Measurements from ENCODE around the gene PDE4B.
"Not testable (repeated sequence)": the region's sequence is repeated elsewhere in the genome, so short reads cannot be mapped to it uniquely, and the experiment has no call there.

PDE4B gene

DNA sequence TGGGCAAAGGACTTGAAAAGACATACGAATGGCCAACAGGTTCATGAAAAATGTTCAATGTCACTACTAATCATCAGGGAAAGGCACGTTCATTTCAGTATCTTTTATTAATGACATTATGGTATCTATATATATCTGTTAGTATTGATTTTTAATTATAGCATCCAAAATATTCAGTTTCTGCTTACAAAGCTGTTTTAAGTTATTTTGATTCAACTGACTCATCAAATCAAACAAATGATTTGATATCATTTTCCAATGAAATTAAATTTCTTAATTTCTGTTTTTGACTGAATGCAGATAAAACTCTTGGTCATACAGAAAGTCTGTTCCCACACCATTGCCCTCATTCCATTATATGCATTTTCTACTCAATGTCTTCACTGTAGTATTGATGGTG, 315.9 kb downstream of the PDE4B start:
- no peak overlapping the region for H3K4me3 ChIP-seq (ENCODE audit: low read depth, low read length)
- no peak for TF ChIP-seq CTCF (IDR thresholded peaks at IDR 0.05; ENCODE audit: borderline replicate concordance, insufficient read depth, low read depth, low read length)

DNA sequence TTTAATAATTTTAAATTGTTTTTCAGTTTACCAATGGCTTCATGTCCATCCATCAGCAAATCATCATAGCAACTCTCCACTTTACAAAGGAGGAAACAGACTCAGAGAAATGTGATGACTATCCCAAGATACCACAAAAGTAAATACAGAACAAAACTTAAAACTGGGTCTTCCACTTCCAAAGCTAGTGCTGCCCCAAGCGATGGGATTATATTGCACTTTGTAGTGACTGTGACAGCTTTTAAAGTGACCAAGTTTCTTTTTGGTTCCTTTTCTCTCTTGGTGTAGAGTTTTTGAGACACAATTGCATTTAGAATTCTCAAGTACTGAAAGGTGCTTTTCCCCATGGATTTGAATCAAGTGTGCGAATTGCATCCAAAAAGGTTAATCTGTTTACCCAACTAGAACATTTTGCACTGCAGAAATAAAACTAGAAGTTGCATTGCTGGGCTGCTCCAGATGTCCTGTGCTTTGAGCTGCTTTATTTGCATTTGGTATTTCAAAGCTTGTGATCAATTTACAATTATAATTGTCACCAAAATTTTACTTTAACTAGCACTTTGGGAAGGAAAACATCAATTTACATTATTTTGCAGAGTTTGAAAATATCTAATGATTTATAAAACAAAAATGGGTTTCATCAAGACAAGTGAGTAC, 320.2 kb downstream of the PDE4B start:
- no peak for TF ChIP-seq CTCF (IDR thresholded peaks at IDR 0.05; ENCODE audit: borderline replicate concordance, insufficient read depth, low read depth, low read length)

DNA sequence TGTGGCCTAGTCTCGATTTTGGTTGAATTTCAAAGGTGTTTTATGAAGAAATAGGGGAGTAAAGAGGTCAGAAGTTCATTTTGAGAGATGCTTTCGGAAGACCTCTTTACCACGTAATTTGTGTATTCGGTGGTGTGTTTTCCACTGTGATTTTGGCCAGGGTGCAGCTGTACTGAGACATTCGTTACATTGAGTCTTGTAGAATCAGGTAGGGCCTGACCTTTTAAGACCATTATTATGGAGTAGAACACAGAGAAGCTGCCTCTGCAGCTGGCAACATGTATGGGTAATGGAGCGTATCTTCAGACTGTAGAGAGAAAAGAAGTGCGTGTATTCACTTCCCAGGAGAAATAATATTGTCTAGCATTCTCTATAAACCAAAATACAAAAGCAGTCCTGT, 326.5 kb downstream of the PDE4B start:
- no peak for TF ChIP-seq CTCF (IDR thresholded peaks at IDR 0.05; ENCODE audit: borderline replicate concordance, insufficient read depth, low read depth, low read length)
- H3K4me3 ChIP-seq (ENCODE audit: low read depth, low read length) = no peak overlapping the region

More for the DNA sequence above, 320.2 kb downstream of the PDE4B start:
- H3K4me3 ChIP-seq (ENCODE audit: low read depth, low read length) = no peak overlapping the region

DNA sequence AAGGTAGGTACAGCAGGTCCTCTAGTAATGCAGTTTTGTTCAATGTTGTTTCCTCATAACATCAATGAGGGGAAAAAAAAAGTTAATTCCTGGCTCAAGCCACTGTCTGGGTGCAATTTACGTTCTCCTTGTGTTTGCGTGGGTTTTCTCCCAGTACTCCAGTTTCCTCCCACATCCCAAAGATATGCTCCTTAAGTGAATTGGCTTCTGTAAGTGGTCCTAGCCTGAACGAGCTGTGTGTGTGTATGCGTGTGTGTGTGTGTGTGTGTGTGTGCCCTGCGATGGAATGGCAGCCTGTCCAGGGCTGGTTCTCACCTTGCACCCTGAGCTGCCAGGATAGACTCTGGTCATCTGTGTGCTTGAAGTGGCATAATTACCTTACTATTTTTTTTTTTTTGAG, 332.0 kb downstream of the PDE4B start:
- H3K4me3 ChIP-seq (ENCODE audit: low read depth, low read length) = no peak overlapping the region
- no peak for TF ChIP-seq CTCF (IDR thresholded peaks at IDR 0.05; ENCODE audit: borderline replicate concordance, insufficient read depth, low read depth, low read length)

DNA sequence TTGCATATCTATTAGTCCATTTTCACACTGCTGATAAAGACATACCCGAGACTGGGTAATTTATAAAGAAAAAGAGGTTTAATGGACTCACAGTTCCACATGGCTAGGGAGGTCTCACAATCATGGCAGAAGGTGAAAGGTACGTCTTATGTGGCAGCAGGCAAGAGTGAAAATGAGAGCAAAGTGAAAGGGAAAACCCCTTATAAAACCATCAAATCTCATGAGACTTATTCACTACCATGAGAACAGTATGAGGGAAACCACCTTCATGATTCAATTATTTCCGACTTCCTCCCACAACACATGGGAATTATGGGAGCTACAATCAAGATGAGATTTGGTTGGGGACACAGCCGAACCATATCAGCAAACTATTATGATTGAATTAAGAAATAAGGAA, 335.9 kb downstream of the PDE4B start:
- H3K4me3 ChIP-seq (ENCODE audit: low read depth, low read length) = not testable (repeated sequence)

GRCh38 chr1:66132324-66132723, 339.6 kb downstream of the PDE4B start:
- no peak for TF ChIP-seq CTCF (IDR thresholded peaks at IDR 0.05; ENCODE audit: borderline replicate concordance, insufficient read depth, low read depth, low read length)
- no peak overlapping the region for H3K4me3 ChIP-seq (ENCODE audit: low read depth, low read length)

- no peak overlapping the region for H3K4me3 ChIP-seq (ENCODE audit: low read depth, low read length)
- no peak for TF ChIP-seq CTCF (IDR thresholded peaks at IDR 0.05; ENCODE audit: borderline replicate concordance, insufficient read depth, low read depth, low read length)
Measured at GRCh38 chr1:66134004-66134403, 341.3 kb downstream of the PDE4B start.

GRCh38 chr1:66135161-66135560, 342.5 kb downstream of the PDE4B start:
- no peak overlapping the region for H3K4me3 ChIP-seq (ENCODE audit: low read depth, low read length)
- no peak for TF ChIP-seq CTCF (IDR thresholded peaks at IDR 0.05; ENCODE audit: borderline replicate concordance, insufficient read depth, low read depth, low read length)

- not testable (repeated sequence) for H3K4me3 ChIP-seq (ENCODE audit: low read depth, low read length)
Measured at GRCh38 chr1:66136423-66136822, 343.7 kb downstream of the PDE4B start.

Measured in GM12875 (cell line).